GM18867 (cell line): ENCODE results near the gene DIAPH3.

Source experiments
- ATAC-seq: cut with Tn5 transposase; IDR thresholded peaks from one replicate; pipeline ENCODE4 v1.9.1; 2021; ENCODE audit warnings: mild to moderate bottlenecking, moderate library complexity; ENCODE audit not compliant: unreplicated experiment

DIAPH3 gene

GRCh38 chr13:59643906-59644626, 519.7 kb downstream of the DIAPH3 start:
- no peak for ATAC-seq

- ATAC-seq, result no peak
Observed at GRCh38 chr13:59643364-59643841, 520.3 kb downstream of the DIAPH3 start.

- ATAC-seq, result no peak
Observed at GRCh38 chr13:59641817-59642216, 521.9 kb downstream of the DIAPH3 start.

- ATAC-seq, result no peak
Observed at GRCh38 chr13:59641261-59641660, 522.5 kb downstream of the DIAPH3 start.

GRCh38 chr13:59638404-59638803, 525.3 kb downstream of the DIAPH3 start:
- ATAC-seq, result no peak

- no peak for ATAC-seq
Observed at GRCh38 chr13:59635589-59635988, 528.1 kb downstream of the DIAPH3 start.

- no peak for ATAC-seq
Observed at GRCh38 chr13:59633290-59633689, 530.4 kb downstream of the DIAPH3 start.

- no peak for ATAC-seq
Observed at GRCh38 chr13:59631271-59631670, 532.5 kb downstream of the DIAPH3 start.

- ATAC-seq, result no peak
Observed at GRCh38 chr13:59625111-59625510, 538.6 kb downstream of the DIAPH3 start.

GRCh38 chr13:59623206-59623915, 540.4 kb downstream of the DIAPH3 start:
- ATAC-seq, result no peak

GRCh38 chr13:59621773-59622172, 542.0 kb downstream of the DIAPH3 start:
- ATAC-seq, result no peak
